Measurements from ENCODE around the gene HCAR2. TPM values are rescaled to one million over a fixed set of nuclear protein-coding genes. Genes with fewer than 3 reads are reported as not detected.

The HCAR2 gene
- total and polyA plus RNA-seq, 2 experiments from 2014 or later: 2.1 to 3.7 TPM

- Histone ChIP-seq H3K27ac (peak overlapping the region; percentile 95), H3K4me2 (peak overlapping the region; percentile 53)
- WGBS (ENCODE audit: low lambda C conversion rate, missing lambda C conversion rate): 89% methylated on average over 6 of the region's 6 CpGs
Measured at GRCh38 chr12:122725452-122726079, 22.4 kb upstream of the HCAR2 start.

GRCh38 chr12:122724641-122725243 is 21.6 kb upstream of the HCAR2 start:
- Histone ChIP-seq H3K4me3 (no peak overlapping the region), H3K79me2 (no peaks in the 10 kb centered on the region), H3K9me3 (ENCODE audit: low read depth) (no peaks in the 10 kb centered on the region), H4K20me1 (ENCODE audit: insufficient read depth, poor library complexity, severe bottlenecking) (no peaks in the 10 kb centered on the region), H3K4me2 (no peak overlapping the region), H2AFZ (no peak overlapping the region), H3K27me3 (no peaks in the 10 kb centered on the region), H3K9me2 (replicated peaks; ENCODE audit: insufficient read depth) (no peaks in the 10 kb centered on the region), H3K4me1 (ENCODE audit: insufficient read depth) (peaks cover 8% of the 10 kb centered on the region), H3K27ac (peak overlapping the region; percentile 95), H3K36me3 (replicated peaks; ENCODE audit: insufficient read depth, low read depth) (no peaks in the 10 kb centered on the region)
- no peak for DNase-seq (ENCODE audit: low spot score)
- TF ChIP-seq EZH2 (IDR thresholded peaks at IDR 0.05; ENCODE audit: borderline replicate concordance) (no peak), EZH2phosphoT487 (IDR thresholded peaks at IDR 0.05; ENCODE audit: low read depth, severe bottlenecking, unreplicated experiment) (no peak), CTCF (IDR thresholded peaks at IDR 0.05; ENCODE audit: poor library complexity) (no peak)
- WGBS (ENCODE audit: low lambda C conversion rate, missing lambda C conversion rate): 95% methylated on average over 12 of the region's 12 CpGs

More at GRCh38 chr12:122725452-122726079, 22.4 kb upstream of the HCAR2 start:
- no peaks in the 10 kb centered on the region for H3K79me2 ChIP-seq
- H3K27me3 ChIP-seq: no peaks in the 10 kb centered on the region
- H3K4me1 ChIP-seq (ENCODE audit: insufficient read depth): peaks cover 8% of the 10 kb centered on the region
- no peak overlapping the region for H3K4me3 ChIP-seq
- TF ChIP-seq EZH2phosphoT487 (IDR thresholded peaks at IDR 0.05; ENCODE audit: low read depth, severe bottlenecking, unreplicated experiment) (no peak), CTCF (IDR thresholded peaks at IDR 0.05; ENCODE audit: poor library complexity) (no peak), EZH2 (IDR thresholded peaks at IDR 0.05; ENCODE audit: borderline replicate concordance) (no peak)
- no peaks in the 10 kb centered on the region for H3K9me2 ChIP-seq (replicated peaks; ENCODE audit: insufficient read depth)
- H4K20me1 ChIP-seq (ENCODE audit: insufficient read depth, poor library complexity, severe bottlenecking): no peaks in the 10 kb centered on the region
- no peaks in the 10 kb centered on the region for H3K36me3 ChIP-seq (replicated peaks; ENCODE audit: insufficient read depth, low read depth)
- no peak for DNase-seq (ENCODE audit: low spot score)
- no peak overlapping the region for H2AFZ ChIP-seq
- H3K9me3 ChIP-seq (ENCODE audit: low read depth): no peaks in the 10 kb centered on the region

- Histone ChIP-seq H3K4me3 (no peak overlapping the region), H4K20me1 (ENCODE audit: insufficient read depth, poor library complexity, severe bottlenecking) (no peaks in the 10 kb centered on the region), H3K27ac (peak overlapping the region; percentile 44), H3K9me3 (ENCODE audit: low read depth) (no peaks in the 10 kb centered on the region), H3K9me2 (replicated peaks; ENCODE audit: insufficient read depth) (no peaks in the 10 kb centered on the region), H3K27me3 (no peaks in the 10 kb centered on the region), H3K4me1 (ENCODE audit: insufficient read depth) (peaks cover 8% of the 10 kb centered on the region), H3K36me3 (replicated peaks; ENCODE audit: insufficient read depth, low read depth) (no peaks in the 10 kb centered on the region), H3K79me2 (no peaks in the 10 kb centered on the region), H3K4me2 (no peak overlapping the region), H2AFZ (no peak overlapping the region)
- 94% methylated on average over 1 of the region's 1 CpG for WGBS (ENCODE audit: low lambda C conversion rate, missing lambda C conversion rate)
- TF ChIP-seq EZH2phosphoT487 (IDR thresholded peaks at IDR 0.05; ENCODE audit: low read depth, severe bottlenecking, unreplicated experiment) (no peak), EZH2 (IDR thresholded peaks at IDR 0.05; ENCODE audit: borderline replicate concordance) (no peak), CTCF (IDR thresholded peaks at IDR 0.05; ENCODE audit: poor library complexity) (no peak)
- no peak for DNase-seq (ENCODE audit: low spot score)
Measured at GRCh38 chr12:122722387-122722786, 19.2 kb upstream of the HCAR2 start.
